Heart left ventricle (tissue), 16 donors: ENCODE data around the gene SYN1. TPM values are rescaled to one million over a fixed set of nuclear protein-coding genes. Genes with fewer than 3 reads are reported as not detected.

Experiments
- ATAC-seq, 4 donors: fragments of 200-7000 bp; cut with Tn5 transposase; one replicate each; pipeline ENCODE4 v1.9.1; 2020 to 2022; ENCODE audit warnings: moderate library complexity in 4 of 4, mild to moderate bottlenecking in 3 of 4, moderate number of reproducible peaks in 1 of 4
- DNase-seq, 5 donors: peaks; one replicate each; pipeline ENCODE4 v3.0.0-alpha.2; 2020
- H3K27ac ChIP-seq, 12 donors: fragments of 200-600 bp; sonication (generic) in 4 of 12; one replicate each; pipeline versions ENCODE4 v1.5.0 to v1.8.0; 2016 to 2022; ENCODE audit warnings: mild to moderate bottlenecking in 2 of 12
- H3K27me3 ChIP-seq, 9 donors: fragments of 200-600 bp; sonication (generic) in 2 of 9; one replicate each; pipeline versions ENCODE4 v1.5.1 to v1.8.0; 2016 to 2022; ENCODE audit warnings: mild to moderate bottlenecking in 3 of 9
- H3K36me3 ChIP-seq, 9 donors: fragments of 200-600 bp; sonication (generic) in 2 of 9; one replicate each; pipeline versions ENCODE4 v1.5.0 to v1.8.0; 2018 to 2022; ENCODE audit warnings: mild to moderate bottlenecking in 2 of 9
- H3K4me1 ChIP-seq, 12 donors: fragments of 200-600 bp; sonication (generic) in 4 of 12; one replicate each; pipeline versions ENCODE4 v1.5.0 to v1.8.0; 2016 to 2022; ENCODE audit warnings: mild to moderate bottlenecking in 3 of 12
- H3K4me3 ChIP-seq, 12 donors: fragments of 200-600 bp; sonication (generic) in 4 of 12; one replicate each; pipeline versions ENCODE4 v1.5.0 to v1.8.0; 2017 to 2022; ENCODE audit warnings: mild to moderate bottlenecking in 9 of 12, moderate library complexity in 4 of 12
- H3K9me3 ChIP-seq, 12 donors: fragments of 200-600 bp; sonication (generic) in 4 of 12; one replicate each; pipeline versions ENCODE4 v1.5.0 to v1.8.0; 2016 to 2022; ENCODE audit warnings: mild to moderate bottlenecking in 1 of 12
- CTCF ChIP-seq, 12 donors: fragments of 200-600 bp; sonication (generic) in 4 of 12; IDR thresholded peaks; one replicate each; pipeline versions ENCODE4 v1.5.0 to v1.8.0; 2018 to 2022; ENCODE audit warnings: antibody characterized with exemption in 12 of 12, mild to moderate bottlenecking in 5 of 12
- POLR2A ChIP-seq, 2 donors: fragments of 450-650 bp; IDR thresholded peaks; one replicate each; pipeline ENCODE4 v1.6.1; 2017; ENCODE audit warnings: antibody characterized with exemption in 2 of 2, mild to moderate bottlenecking in 2 of 2, moderate library complexity in 2 of 2
- WGBS, 4 donors: extraction: QIAGEN DNeasy Blood & Tissue Kit in 2 of 4; methylation state at CpG; one replicate each; pipeline versions ENCODE4 v1.1.5 to v1.1.7; 2013 to 2018; 5-methylcytosine and 5-hydroxymethylcytosine counted together
- intact Hi-C, 10 donors: fragments of 100-400 bp; cut with DNase I; formaldehyde crosslinking; loops; one replicate each; pipeline versions ENCODE4 v1.11.1 to v1.14.2; 2022
- polyA plus RNA-seq, 2 donors: library from polyadenylated mRNA; stranded (reverse); fragments of 200-250 nt; gene quantifications; one replicate each; pipeline ENCODE4 v1.2.3, GENCODE V29; 2013
- total RNA-seq, 9 donors: library from RNA; depleted of rRNA in 2 of 9; stranded (reverse); fragments of >200 nt in 2 of 9; fragmentation: NEBNext Ultra II Directional in 3 of 9; extraction: Animal tissue kit (Norgen Biotek cat#: 25700) in 3 of 9; gene quantifications; one replicate each; pipeline versions ENCODE4 v1.1.0 to v1.2.4, GENCODE V29; 2016 to 2023
- donor health status: ischemic (EF 13 %, LVEDD 7.1; RV severe dilation, severe dysfunction).
- donor health status: healthy with polysubstance abuse.
- donor health status: DM: no; HTN: yes; CAD: no.
- donor health status: DM: no; HTN: no; CAD: no.
- donor health status: ischemic (EF 25% LVEDD 6.9; RV normal size, moderate dysfunction).
- donor health status: ischemic (EF 25% LVEDD 5.7; RV mildly dilated, moderate dysfunction).
- donor health status: healthy.
- donor health status: DM: yes; HTN: yes; CAD: no.
- donor health status: ischemic (EF 35%, LVEDD 5.7; RV mildly dilated, moderate dysfunction).
- donor health status: nonischemic (EF 11% LVEDD 7.7; RV severe dilation, severe dysfunction).
- donor health status: DM: yes; HTN: yes; CAD: no.
- donor health status: PGD.
- donor health status: ischemic (EF 29% LVEDD 5.4; RV normal size, mild dysfunction).
- donor health status: nonischemic (EF 23%, LVEDD 6.1; RV moderate dilation, normal function).

Gene SYN1
- total and polyA plus RNA-seq, 11 donors: 7.1 to 20.5 (median 11.3) TPM

GRCh38 chrX:47651043-47651905 is 31.6 kb upstream of the SYN1 start:
- Histone ChIP-seq H3K9me3 (no peaks in the 10 kb centered on the region), H3K27ac (peak overlapping the region; percentile 26 to 93 (median 74)), H3K36me3 (peaks cover 0 to 36% (median 19%) of the 10 kb centered on the region in 9 donors), H3K4me3 (peak overlapping the region in 10 of 12 donors; percentile 22 to 90 (median 67)), H3K4me1 (peaks cover 0 to 17% (median 6%) of the 10 kb centered on the region in 12 donors), H3K27me3 (peaks cover 0 to 4% (median 0%) of the 10 kb centered on the region in 9 donors)
- DNase-seq (no peak), ATAC-seq (peak in 1 of 4 donors; percentile 14)
- intact Hi-C loops: loop anchor here in 6 of 10 donors (5.0 to 10.0 kb wide), 4 partner anchors 184 to 459 kb away; partner anchors contain the start of genes UBA1 (in 3 of the 6) and ZNF81 (in 1 of the 6)
- TF ChIP-seq POLR2A (IDR thresholded peaks at IDR 0.05): peak in 1 of 2 donors; percentile 52
- TF ChIP-seq CTCF (IDR thresholded peaks at IDR 0.05): no peak
- 12 to 61% (median 32%) methylated on average over 19 of the region's 19 CpGs for WGBS, 4 donors

GRCh38 chrX:47650164-47651042 is 30.7 kb upstream of the SYN1 start, which contains the start of gene ELK1:
ELK1 (minus strand) TSS chrX:47650563; CDS start chrX:47641441, 9,122 bp downstream.
- intact Hi-C loops: loop anchor here in 6 of 10 donors (5.0 to 10.0 kb wide), 4 partner anchors 184 to 458 kb away; partner anchors contain the start of genes UBA1 (in 3 of the 6) and ZNF81 (in 1 of the 6)
- peak within 1 kb of the TSS; percentile 47 to 93 (median 82) for H3K27ac ChIP-seq
- WGBS, 4 donors: 1 to 56% (median 26%) methylated on average over 46 to 65 of the region's 65 CpGs
- TF ChIP-seq POLR2A (IDR thresholded peaks at IDR 0.05): peak in 1 of 2 donors; percentile 39
- TF ChIP-seq CTCF (IDR thresholded peaks at IDR 0.05): peak in 2 of 12 donors; percentile 18 to 30
- H3K27me3 ChIP-seq: peaks cover 0 to 4% (median 0%) of the 10 kb centered on the region in 9 donors
- peaks cover 0 to 17% (median 6%) of the 10 kb centered on the region in 12 donors for H3K4me1 ChIP-seq
- H3K36me3 ChIP-seq: peaks cover 0 to 28% (median 11%) of the 10 kb centered on the region in 9 donors
- no peaks in the 10 kb centered on the region for H3K9me3 ChIP-seq
- DNase-seq (peak; percentile 93 to 97 (median 95)), ATAC-seq (peak; percentile 94 to 98 (median 97))
- H3K4me3 ChIP-seq: peak within 1 kb of the TSS; percentile 39 to 90 (median 70)

- no peak for TF ChIP-seq POLR2A (IDR thresholded peaks at IDR 0.05)
- DNase-seq: no peak
- WGBS, 4 donors: 1 to 37% (median 18%) methylated on average over 11 of the region's 11 CpGs
These were observed 30.1 kb upstream of the SYN1 start for GRCh38 chrX:47649781-47650163.

GRCh38 chrX:47649271-47649670 is 29.6 kb upstream of the SYN1 start:
- WGBS, 4 donors: 31 to 50% (median 40%) methylated on average over 8 of the region's 8 CpGs
- Histone ChIP-seq H3K36me3 (peaks cover 0 to 20% (median 6%) of the 10 kb centered on the region in 9 donors), H3K4me1 (peaks cover 0 to 20% (median 6%) of the 10 kb centered on the region in 12 donors), H3K9me3 (no peaks in the 10 kb centered on the region), H3K27me3 (peaks cover 0 to 4% (median 0%) of the 10 kb centered on the region in 9 donors), H3K4me3 (peak overlapping the region in 10 of 12 donors; percentile 57 to 90 (median 73)), H3K27ac (peak overlapping the region in 1 of 12 donors; percentile 83)
- no peak for TF ChIP-seq CTCF (IDR thresholded peaks at IDR 0.05)
- no peak for TF ChIP-seq POLR2A (IDR thresholded peaks at IDR 0.05)
- no peak for DNase-seq
- ATAC-seq: no peak
- intact Hi-C loops: loop anchor here in 7 of 10 donors (5.0 to 10.0 kb wide), 7 partner anchors 64 to 454 kb away; partner anchors contain the start of genes ARAF (in 2 of the 7), UBA1 (in 2 of the 7) and TIMP1 (in 1 of the 7)

More at GRCh38 chrX:47649781-47650163, 30.1 kb upstream of the SYN1 start:
- peaks cover 0 to 23% (median 6%) of the 10 kb centered on the region in 9 donors for H3K36me3 ChIP-seq
- H3K4me3 ChIP-seq: peak overlapping the region; percentile 39 to 90 (median 70)
- no peaks in the 10 kb centered on the region for H3K9me3 ChIP-seq
- peaks cover 0 to 17% (median 6%) of the 10 kb centered on the region in 12 donors for H3K4me1 ChIP-seq
- H3K27me3 ChIP-seq: peaks cover 0 to 4% (median 0%) of the 10 kb centered on the region in 9 donors
- no peak for ATAC-seq
- intact Hi-C loops: loop anchor here in 8 of 10 donors (5.0 to 10.0 kb wide), 9 partner anchors 65 to 457 kb away; partner anchors contain the start of genes UBA1 (in 5 of the 8), ARAF (in 2 of the 8), TIMP1 (in 1 of the 8) and ZNF81 (in 1 of the 8)
- H3K27ac ChIP-seq: peak overlapping the region in 11 of 12 donors; percentile 47 to 93 (median 82)
